Suprapubic skin (tissue), 4 donors: ENCODE data around the gene ABCC3.

Source experiments
- CTCF ChIP-seq, 2 donors: fragments of 200-600 bp in 1 of 2; fragments of 450-650 bp in 1 of 2; sonication (generic) in 1 of 2; IDR thresholded peaks; one replicate each; pipeline ENCODE4 v1.5.1; 2016 to 2019; ENCODE audit warnings: antibody characterized with exemption in 2 of 2, mild to moderate bottlenecking in 1 of 2, moderate library complexity in 1 of 2
- EP300 ChIP-seq: sonication (generic); formaldehyde crosslinking; IDR thresholded peaks from one replicate; pipeline ENCODE4 v1.6.1; 2017; ENCODE audit warnings: antibody characterized with exemption
- POLR2A ChIP-seq, 2 donors: fragments of 450-650 bp; IDR thresholded peaks; one replicate each; pipeline ENCODE4 v1.6.1; 2017; ENCODE audit warnings: antibody characterized with exemption in 2 of 2, mild to moderate bottlenecking in 2 of 2, moderate library complexity in 2 of 2
- POLR2AphosphoS5 ChIP-seq, 3 donors: sonication (generic); formaldehyde crosslinking; IDR thresholded peaks; one replicate each; pipeline ENCODE4 v1.6.1; 2017; ENCODE audit warnings: antibody characterized with exemption in 3 of 3

GRCh38 chr17:50594892-50595291 is 39.8 kb upstream of the ABCC3 start:
- TF ChIP-seq POLR2A (IDR thresholded peaks at IDR 0.05): no peak
- TF ChIP-seq CTCF (IDR thresholded peaks at IDR 0.05): no peak
- no peak for TF ChIP-seq POLR2AphosphoS5 (IDR thresholded peaks at IDR 0.05)
- TF ChIP-seq EP300: no peak
